Activated CD8-positive, alpha-beta memory T cell treated with anti-CD3 and anti-CD28 coated beads for 1 hour (primary cell): ENCODE results near the gene SPRED3.

ENCODE experiments used
- DNase-seq, 2 donors: peaks; one replicate each; pipeline ENCODE4 v3.0.0-alpha.2; 2020; ENCODE audit warnings: low read depth in 1 of 2; ENCODE audit errors: extremely low read depth in 1 of 2

Gene SPRED3

DNA sequence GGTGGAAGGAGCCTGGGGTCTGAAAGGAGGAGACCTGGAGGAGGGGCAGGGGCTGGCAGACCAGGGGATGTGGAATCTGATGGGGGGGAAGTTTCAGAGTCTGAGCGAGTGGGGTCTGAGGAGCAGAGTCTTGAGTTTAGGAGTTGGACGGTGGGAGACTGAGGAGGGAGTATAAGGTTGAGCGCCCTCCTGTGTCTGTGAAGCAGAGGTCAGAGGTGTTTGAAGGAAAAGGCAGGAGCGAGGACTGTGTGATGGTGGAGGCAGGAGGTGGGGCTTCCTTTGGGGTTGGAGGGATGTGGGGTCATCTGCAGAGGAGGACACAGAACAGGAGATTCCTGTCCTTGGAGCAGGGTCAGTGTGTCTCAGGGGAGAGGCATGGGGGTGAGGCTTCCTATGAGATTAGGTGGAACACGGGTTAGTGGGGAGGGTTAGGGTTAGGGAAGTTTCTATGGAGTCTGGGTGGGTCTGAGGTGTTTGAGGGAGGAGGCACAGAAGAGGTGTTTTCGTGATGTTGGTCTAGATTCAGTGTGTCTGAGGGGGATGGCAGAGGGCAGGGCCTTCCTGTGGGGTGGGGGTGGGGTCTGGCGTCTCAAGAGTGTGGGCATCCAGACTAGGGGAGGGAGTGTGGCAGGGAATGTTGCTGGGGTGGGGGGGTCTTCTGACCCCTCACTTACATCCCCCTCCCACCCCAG, 53.3 kb downstream of the SPRED3 start:
- no peak for DNase-seq

DNA sequence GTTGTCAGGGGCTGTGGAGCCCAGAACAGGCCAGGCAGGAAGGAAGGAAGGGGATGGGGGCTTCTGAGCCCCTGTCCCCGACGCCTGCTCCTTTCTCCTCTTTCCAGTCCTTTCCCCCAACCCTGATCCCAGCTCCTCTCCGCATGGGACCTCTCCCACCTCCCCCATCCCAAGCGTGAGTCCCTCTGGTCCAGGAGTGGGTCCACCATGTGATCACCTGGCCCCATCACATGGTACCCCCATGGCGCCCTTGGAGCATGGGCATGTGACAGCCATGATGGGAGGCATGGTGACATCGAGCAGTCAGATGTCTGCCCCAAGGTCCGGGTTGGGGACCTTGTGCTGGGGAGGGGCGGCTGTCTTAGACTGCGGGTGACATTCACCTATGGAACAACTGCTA, 54.2 kb downstream of the SPRED3 start:
- no peak for DNase-seq

DNA sequence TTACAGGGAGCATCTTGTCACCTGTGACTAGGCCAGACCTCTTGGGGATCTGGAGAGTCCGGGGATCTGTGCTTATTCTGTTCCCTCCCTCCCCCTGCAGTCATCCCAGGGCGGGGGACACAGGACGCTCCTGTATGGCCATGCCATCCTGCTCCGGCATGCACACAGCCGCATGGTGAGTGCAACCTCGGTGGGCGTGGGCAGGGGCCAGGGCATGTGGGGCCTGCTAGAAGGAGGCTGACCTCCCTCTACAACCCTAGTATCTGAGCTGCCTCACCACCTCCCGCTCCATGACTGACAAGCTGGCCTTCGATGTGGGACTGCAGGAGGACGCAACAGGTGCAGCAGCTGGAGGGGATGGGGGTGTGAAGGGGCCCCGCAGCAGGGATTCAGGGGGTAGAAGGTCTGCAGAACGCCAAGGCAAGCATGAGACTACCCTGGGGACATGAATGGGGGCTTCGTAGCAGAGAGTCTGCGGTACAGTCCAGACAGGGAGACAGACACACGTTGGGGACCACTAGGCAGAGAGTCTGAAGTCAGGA, 55.0 kb downstream of the SPRED3 start:
- no peak for DNase-seq

DNA sequence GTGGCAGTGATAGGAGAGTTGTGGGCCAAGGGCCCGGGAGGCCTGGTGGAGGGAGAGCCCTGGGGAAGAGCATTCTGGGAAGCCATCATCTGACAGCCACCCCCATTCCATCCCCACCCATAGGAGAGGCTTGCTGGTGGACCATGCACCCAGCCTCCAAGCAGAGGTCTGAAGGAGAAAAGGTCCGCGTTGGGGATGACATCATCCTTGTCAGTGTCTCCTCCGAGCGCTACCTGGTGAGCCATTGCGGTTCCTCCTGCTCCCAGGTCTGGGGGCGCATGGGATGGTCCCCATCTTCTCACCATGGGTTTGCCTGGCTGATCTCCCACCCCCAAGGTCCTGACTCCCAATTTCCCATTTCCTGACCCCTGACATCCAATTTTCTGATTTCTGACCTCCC, 55.5 kb downstream of the SPRED3 start:
- DNase-seq: no peak

DNA sequence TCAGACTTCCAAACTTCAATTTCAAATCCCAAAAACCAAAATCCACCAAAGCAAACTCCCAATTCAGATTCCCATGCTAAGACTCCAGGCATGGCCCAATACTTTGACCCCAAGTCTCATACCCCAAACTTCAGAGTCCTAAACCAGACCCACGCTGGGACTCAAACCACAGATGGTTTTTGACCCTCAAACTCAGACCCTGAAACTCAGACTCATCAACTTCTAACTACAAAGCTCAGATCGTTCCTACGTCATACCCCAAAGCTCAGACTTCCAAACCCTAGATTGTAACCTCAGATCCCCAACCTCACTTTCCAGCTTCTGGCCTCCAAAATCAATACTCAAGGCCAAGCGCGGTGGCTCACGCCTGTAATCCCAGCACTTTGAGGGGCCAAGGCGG, 56.9 kb downstream of the SPRED3 start:
- no peak for DNase-seq

DNA sequence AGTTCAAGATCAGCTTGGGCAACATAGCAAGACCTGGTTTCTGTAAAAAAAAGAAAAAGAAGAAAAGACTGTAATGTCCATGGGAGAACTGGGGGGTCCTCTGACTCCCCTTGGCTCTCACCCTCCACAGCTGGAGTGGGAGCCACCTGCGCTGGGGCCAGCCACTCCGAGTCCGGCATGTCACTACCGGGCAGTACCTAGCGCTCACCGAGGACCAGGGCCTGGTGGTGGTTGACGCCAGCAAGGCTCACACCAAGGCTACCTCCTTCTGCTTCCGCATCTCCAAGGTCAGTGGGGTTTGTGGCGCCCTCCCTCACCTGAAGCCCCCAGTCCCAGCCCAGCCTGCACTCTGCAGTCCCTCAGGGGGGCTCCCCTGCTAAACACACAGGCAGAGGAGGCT, 59.7 kb downstream of the SPRED3 start:
- DNase-seq: no peak
